GM18502 (cell line): ENCODE data around the gene UGT1A8.
"Not testable (repeated sequence)": the region's sequence is repeated elsewhere in the genome, so short reads cannot be mapped to it uniquely, and the experiment has no call there.

Source experiments
- ATAC-seq: cut with Tn5 transposase; IDR thresholded peaks from one replicate; pipeline ENCODE4 v1.9.1; 2021; ENCODE audit warnings: mild to moderate bottlenecking; ENCODE audit not compliant: unreplicated experiment, poor library complexity

UGT1A8 gene

DNA sequence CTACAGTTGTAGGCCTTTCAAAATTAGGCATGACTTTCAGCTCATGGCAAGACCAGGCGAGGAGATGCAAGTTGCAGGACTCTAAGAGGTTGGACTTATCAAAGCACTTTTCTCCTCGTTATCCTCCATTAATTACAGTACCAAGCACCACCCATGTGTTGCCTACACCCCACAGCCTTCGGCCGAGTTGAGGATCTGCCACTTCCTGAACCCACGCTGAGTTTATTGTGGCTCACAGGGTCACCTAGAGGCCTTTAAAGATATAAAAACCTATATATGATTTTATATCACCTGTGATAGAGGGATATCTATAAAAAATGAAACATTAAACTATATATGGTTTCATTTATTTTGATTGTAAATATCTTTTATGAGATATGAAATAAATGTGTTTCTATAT lies 21.4 kb downstream of the UGT1A8 start:
- no peak for ATAC-seq

GRCh38 chr2:233639860-233640259 lies 22.4 kb downstream of the UGT1A8 start:
- no peak for ATAC-seq

- no peak for ATAC-seq
These were observed 25.7 kb downstream of the UGT1A8 start for GRCh38 chr2:233643128-233643527.

DNA sequence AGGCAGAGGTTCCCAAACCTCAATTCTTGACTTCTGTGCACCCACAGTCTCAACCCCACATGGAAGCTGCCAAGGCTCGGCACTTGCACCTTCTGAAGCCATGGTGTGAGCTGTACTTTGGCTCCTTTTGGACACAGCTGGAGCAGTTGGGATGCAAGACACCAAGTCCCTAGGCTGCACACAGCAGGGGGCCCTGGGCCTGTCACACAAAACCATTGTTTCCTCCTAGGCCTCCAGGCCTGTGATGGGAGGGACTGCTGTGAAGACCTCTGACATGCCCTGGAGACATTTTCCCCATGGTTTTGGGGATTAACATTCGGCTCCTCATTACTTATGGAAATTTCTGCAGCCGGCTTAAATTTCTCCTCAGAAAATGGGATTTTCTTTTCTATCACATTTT lies 28.6 kb downstream of the UGT1A8 start:
- not testable (repeated sequence) for ATAC-seq

DNA sequence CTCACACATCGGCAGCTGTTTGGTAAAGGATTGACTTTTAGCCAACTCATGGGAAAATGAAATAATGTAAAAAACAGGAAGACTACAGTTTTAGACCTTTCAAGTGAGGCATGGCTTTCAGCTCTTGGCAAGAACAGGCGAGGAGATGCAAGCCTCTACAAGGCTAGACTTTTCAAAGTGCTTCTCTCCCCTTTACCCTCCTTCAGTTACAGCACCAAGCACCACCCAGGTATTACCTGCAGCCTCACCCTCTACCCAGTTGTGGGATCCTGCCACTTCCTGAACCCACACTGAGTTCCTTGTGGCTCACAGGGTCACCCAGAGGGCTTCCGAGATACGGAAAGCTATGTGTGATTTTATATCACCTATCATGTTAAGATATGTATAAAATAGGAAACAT lies 33.5 kb downstream of the UGT1A8 start:
- ATAC-seq, result no peak

GRCh38 chr2:233651430-233651829 lies 34.0 kb downstream of the UGT1A8 start:
- no peak for ATAC-seq

DNA sequence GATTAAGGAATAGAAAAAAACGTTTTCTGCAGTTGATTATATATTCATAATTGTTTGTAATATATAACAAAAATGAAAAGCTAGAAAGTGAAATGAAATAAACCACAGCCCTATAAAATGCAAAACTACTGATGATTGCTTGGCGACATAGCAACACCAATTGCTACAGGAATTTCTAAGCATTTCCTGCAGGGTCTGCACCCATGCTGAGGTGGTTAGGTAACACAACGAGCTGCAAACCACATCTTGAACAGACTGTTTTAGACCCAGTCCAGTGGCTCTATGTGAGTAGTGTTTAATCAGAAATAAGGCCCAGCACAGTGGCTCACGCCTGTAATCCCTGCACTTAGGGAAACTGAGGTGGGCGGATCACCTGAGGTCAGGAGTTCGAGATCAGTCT lies 37.1 kb downstream of the UGT1A8 start:
- ATAC-seq, result no peak

DNA sequence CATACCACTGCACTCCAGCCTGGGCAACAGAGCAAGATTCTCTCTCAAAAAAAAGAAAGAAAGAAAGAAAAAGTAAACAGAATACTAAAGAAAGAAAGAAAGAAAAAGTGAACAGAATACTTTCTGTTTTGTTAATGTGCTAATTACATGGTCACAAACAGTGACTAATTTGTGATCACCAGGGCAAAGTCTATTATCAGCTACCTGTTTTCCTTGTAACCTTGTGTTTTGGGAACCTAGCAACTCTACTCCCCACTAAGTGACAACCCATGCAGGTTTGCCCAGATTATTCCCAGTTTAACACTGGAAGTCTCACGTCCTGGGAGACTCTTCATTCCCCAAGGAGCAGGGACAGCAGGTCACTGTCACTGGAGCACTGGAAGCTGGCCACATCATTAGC lies 37.6 kb downstream of the UGT1A8 start:
- ATAC-seq, result no peak

DNA sequence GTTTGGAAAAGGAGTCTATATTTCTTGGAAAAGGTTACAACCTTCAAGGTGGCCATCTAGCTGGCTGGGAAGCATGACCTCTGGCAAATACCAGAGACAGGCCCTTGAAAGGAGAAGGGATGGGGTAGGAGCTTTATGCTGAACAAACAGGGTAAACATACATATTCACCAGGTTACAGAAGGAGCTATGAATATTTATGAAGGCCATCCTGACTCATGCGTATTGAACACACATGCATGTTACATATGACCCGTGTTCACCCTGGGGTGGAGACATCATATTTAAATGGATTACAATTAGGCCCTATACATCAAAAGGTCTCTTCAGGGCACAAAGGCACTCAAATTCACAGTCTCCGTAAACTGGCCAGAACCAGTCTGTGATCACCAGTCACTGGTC lies 38.5 kb downstream of the UGT1A8 start:
- not testable (repeated sequence) for ATAC-seq

DNA sequence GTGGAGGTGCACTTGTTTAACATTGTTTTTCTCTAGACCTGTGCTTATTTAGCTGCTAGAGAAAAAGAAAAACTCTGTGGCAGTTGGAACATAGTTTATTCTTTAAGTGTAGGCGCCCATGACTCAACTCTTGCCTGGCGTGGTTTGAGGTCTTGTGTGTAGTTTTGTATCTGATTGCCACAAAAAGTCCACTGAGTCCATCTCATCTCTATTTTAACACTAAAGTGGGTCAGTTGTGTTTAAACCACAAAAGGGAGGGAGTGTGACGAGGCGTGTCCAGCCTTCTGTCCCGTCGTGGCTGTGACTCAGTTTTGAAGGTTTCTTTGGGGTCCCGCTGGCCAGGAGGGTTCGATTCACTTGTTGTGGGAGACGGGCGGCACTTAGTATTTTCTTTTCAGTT lies 39.0 kb downstream of the UGT1A8 start:
- no peak for ATAC-seq

- no peak for ATAC-seq
These were observed 41.2 kb downstream of the UGT1A8 start for GRCh38 chr2:233658610-233659009.

DNA sequence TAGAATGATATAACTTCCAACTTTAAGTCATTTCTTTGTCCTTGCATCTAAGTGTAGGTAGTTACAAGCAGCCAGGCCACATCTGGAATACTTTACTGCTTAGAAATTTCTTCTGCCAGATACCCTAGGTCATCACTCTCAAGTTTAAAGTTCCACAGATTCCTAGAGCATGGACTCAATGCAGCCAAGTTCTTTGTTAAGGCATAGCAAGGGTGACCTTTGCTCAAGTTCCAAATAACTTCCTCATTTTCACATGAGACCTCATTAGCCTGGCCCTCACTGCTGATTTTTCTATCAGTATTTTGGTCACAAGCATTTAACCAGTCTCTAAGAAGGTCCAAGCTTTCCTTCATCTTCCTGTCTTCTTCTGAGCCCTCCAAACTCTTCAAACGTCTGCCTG lies 46.5 kb downstream of the UGT1A8 start:
- no peak for ATAC-seq

DNA sequence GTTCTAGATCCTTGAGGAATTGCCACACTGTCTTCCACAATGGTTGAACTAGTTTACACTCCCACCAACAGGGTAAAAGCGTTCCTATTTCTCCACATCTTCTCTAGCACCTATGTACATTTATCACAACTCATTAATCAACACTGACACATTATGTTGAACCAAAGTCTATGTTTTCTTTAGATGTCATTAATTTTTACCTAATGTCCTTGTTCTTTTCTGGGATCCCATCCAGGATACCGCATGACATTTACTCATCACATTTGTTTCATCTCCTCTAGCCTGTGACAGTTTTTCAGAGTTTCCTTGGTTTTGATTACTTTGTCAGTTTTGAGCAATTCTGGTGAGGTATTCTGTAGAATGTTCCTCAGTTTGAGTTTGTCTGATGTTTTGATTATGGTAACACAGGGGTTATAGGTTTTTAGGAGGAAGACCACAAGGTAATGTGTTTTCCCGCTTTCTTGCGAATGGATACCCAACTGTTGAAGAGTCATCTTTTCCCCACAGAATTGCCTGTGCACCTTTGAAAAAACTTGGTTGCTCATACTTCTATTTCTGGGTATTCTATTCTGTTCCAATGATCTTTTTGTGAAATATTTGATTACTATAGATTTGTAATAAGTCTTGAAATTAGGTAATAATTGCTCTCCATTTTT lies 51.3 kb downstream of the UGT1A8 start:
- no peak for ATAC-seq

- no peak for ATAC-seq
These were observed 54.1 kb downstream of the UGT1A8 start, which contains the start of gene UGT1A9 for GRCh38 chr2:233671290-233672161. Gene UGT1A9, plus strand, starts transcription at chr2:233671898. Its CDS starts 37 bp downstream, at chr2:233671935.

- no peak for ATAC-seq
These were observed 55.5 kb downstream of the UGT1A8 start for GRCh38 chr2:233672886-233673285.

GRCh38 chr2:233673896-233674295 lies 56.5 kb downstream of the UGT1A8 start:
- no peak for ATAC-seq

- ATAC-seq, result no peak
These were observed 56.9 kb downstream of the UGT1A8 start for GRCh38 chr2:233674314-233674713.

GRCh38 chr2:233674995-233675394 lies 57.6 kb downstream of the UGT1A8 start:
- no peak for ATAC-seq

DNA sequence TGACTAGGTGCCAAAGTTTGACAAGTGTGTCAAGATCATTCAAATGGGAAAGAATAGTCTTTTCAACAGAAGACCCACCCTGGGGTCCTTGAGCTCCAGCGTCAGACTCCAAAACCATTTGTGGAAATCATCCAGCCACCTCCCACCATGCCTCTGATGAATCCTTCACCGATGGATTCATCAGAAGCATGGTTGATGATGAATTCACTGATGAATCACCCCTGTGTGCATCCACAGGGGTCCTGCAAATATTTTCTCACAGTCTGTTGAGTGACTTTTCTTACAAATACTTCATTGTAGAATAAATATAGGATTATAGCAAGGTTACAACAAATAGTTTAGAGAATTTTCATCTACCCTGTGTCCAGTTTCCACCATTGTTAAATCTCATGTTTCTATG lies 58.6 kb downstream of the UGT1A8 start:
- ATAC-seq, result no peak

DNA sequence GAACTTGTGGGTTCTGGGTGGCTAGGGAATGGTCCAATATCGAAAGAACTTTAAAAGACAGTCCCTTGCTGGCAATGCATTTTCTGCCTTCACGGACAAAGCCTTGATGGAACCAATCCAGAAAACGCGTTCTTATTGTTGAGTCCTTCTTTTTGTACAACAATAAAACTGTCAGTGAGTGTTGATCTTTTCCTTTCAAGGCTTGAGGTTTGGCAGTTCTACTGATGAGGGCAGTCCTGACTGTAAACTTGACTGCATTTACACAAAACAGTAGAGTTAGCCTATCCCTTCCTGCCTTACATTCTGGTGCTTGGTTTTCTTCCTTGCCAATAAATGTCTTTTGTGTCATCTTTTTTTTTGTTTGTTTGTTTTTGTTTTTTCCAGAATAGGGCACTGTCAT lies 61.8 kb downstream of the UGT1A8 start:
- no peak for ATAC-seq

DNA sequence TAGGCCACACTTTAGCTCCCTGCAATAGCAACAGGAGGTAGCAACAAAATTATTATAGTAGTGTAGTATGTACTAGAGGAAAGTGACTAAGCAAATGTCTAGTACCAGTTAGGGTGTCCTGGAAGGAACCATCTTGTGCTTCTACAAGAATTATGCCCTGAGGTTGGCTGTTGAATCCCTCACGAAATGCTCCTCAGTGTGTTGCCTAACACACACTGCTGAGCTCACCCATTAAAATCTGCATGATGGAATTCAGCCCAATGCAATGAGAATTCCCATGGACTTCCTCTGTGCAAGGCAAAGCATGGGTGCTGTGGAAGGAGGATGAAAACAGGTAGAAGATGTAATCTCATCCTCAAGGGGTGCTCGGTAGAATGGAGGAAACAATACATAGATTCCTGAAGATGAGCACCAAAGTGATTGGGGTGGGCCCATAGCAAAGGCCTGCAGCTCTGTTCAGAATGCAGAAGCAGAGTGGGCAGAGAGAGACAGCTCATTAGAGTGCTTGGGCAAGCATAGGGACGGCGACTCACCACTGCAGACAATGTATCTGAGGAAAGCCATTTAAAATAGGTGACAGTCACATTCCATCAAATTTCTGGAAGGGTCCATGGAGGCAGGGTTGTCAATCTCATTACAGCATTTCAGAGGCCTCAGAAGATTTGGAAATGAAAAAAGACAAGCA lies 63.1 kb downstream of the UGT1A8 start:
- ATAC-seq, result no peak
